Thoracic aorta (tissue), 2 donors: ENCODE data around the gene SH3TC1. TPM values are rescaled to one million over a fixed set of nuclear protein-coding genes. Genes with fewer than 3 reads are reported as not detected.

Experiments used
- ATAC-seq: fragments of 150-250 bp; one replicate; pipeline ENCODE4 v1.8.0; 2017; ENCODE audit warnings: low read depth; ENCODE audit not compliant: insufficient number of reproducible peaks, low FRiP score
- DNase-seq: peaks from one replicate; pipeline ENCODE4 v3.0.0-alpha.2; 2020; ENCODE audit warnings: low spot score
- H3K27ac ChIP-seq, 2 donors: fragments of 200-600 bp; sonication (generic); 1 replicate in 1 of 2; 2 replicates in 1 of 2; pipeline ENCODE4 v1.5.1; 2016; ENCODE audit warnings: mild to moderate bottlenecking in 2 of 2, moderate library complexity in 2 of 2
- H3K27me3 ChIP-seq: fragments of 200-600 bp; sonication (generic); replicated peaks from 2 replicates; pipeline ENCODE4 v1.6.0; 2016; ENCODE audit warnings: mild to moderate bottlenecking; ENCODE audit not compliant: insufficient read depth
- H3K36me3 ChIP-seq: fragments of 200-600 bp; sonication (generic); one replicate; pipeline ENCODE4 v1.5.1; 2016
- H3K4me1 ChIP-seq, 2 donors: fragments of 200-600 bp; sonication (generic); 1 replicate in 1 of 2; 2 replicates in 1 of 2; pipeline versions ENCODE4 v1.5.1 to v1.6.0; 2016; ENCODE audit warnings: low read depth in 2 of 2, mild to moderate bottlenecking in 1 of 2; ENCODE audit not compliant: control insufficient read depth in 1 of 2
- H3K4me3 ChIP-seq: fragments of 200-600 bp; sonication (generic); 2 replicates; pipeline ENCODE4 v1.5.1; 2016; ENCODE audit warnings: mild to moderate bottlenecking
- H3K9me3 ChIP-seq: fragments of 200-600 bp; sonication (generic); 2 replicates; pipeline ENCODE4 v1.5.1; 2016
- total RNA-seq, 2 donors: library from RNA; depleted of rRNA; stranded (reverse); fragments of >200 nt; gene quantifications; one replicate each; pipeline versions ENCODE4 v1.1.0 to v1.2.3, GENCODE V29; 2016
- TF ChIP-seq, protein P1 (sequence below): fragments of 200-600 bp; sonication (generic); IDR thresholded peaks from one replicate; pipeline ENCODE4 v1.5.1; 2019; ENCODE audit warnings: antibody characterized with exemption

SH3TC1 gene
- total RNA-seq, 2 donors from 2014 or later: 63.2 to 68.6 TPM

DNA sequence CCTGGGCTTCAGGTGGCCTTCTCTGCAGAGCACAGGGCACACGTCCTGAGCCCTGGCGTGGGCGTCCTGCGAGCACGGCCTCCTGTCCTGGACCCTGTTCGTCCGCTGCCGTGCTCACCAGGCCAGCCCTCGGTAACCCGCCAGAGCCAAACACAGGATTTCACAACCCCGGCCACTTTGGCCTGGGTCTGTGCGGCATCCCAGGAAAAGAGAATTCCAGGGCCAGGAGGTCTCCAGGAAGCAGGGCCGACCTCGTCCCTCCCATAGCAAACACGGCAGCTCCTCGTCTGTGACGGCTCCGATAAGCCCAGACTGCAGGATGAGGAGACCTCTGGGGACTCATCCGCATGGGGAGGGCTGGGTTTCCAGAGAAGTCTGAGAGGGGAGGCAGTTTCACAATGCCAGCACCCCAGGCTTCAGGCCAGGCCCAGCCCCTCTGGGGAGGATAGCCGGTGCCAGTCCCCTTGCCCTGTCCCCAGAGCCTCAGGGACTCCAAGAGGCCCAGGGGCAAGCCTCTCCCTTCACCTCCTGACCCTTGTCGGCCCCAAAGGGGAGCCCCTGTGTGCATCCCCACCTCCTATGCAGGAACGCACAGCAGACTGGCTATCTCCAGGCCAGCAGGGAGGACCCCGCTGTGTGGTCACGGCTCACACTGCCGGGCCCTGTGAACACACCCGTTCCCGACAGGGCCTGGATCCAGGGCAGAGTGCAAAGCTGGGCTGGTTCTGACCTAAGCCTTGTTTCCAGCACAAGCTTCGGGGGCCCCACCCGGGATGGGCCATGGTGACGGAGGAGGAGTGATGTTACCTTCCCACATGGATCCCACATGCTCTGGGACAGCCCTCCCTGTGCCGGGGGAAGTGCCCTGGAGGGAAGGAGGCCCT, 48.2 kb downstream of the SH3TC1 start:
- no peak for DNase-seq
- no peak for ATAC-seq
- H3K4me1 ChIP-seq: peaks cover 3 to 10% of the 10 kb centered on the region in 2 donors
- no peaks in the 10 kb centered on the region for H3K27me3 ChIP-seq
- H3K36me3 ChIP-seq: no peaks in the 10 kb centered on the region
- no peak overlapping the region for H3K4me3 ChIP-seq
- no peaks in the 10 kb centered on the region for H3K9me3 ChIP-seq
- TF ChIP-seq, protein P1, sequence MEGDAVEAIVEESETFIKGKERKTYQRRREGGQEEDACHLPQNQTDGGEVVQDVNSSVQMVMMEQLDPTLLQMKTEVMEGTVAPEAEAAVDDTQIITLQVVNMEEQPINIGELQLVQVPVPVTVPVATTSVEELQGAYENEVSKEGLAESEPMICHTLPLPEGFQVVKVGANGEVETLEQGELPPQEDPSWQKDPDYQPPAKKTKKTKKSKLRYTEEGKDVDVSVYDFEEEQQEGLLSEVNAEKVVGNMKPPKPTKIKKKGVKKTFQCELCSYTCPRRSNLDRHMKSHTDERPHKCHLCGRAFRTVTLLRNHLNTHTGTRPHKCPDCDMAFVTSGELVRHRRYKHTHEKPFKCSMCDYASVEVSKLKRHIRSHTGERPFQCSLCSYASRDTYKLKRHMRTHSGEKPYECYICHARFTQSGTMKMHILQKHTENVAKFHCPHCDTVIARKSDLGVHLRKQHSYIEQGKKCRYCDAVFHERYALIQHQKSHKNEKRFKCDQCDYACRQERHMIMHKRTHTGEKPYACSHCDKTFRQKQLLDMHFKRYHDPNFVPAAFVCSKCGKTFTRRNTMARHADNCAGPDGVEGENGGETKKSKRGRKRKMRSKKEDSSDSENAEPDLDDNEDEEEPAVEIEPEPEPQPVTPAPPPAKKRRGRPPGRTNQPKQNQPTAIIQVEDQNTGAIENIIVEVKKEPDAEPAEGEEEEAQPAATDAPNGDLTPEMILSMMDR: no peak
- no peak overlapping the region for H3K27ac ChIP-seq

- Histone ChIP-seq H3K27ac (no peak overlapping the region), H3K9me3 (no peaks in the 10 kb centered on the region), H3K4me3 (no peak overlapping the region), H3K36me3 (no peaks in the 10 kb centered on the region), H3K27me3 (no peaks in the 10 kb centered on the region), H3K4me1 (peaks cover 0 to 1% of the 10 kb centered on the region in 2 donors)
- TF ChIP-seq, protein P1: no peak
- DNase-seq: no peak
- ATAC-seq: no peak
These were observed 49.0 kb downstream of the SH3TC1 start for GRCh38 chr4:8248091-8248490.

- ATAC-seq (no peak), DNase-seq (no peak)
- TF ChIP-seq, protein P1: no peak
These were observed 51.1 kb downstream of the SH3TC1 start for GRCh38 chr4:8250227-8250626.

GRCh38 chr4:8250637-8251036, 51.5 kb downstream of the SH3TC1 start:
- Histone ChIP-seq H3K36me3 (no peaks in the 10 kb centered on the region), H3K27ac (no peak overlapping the region), H3K4me3 (no peak overlapping the region), H3K4me1 (no peaks in the 10 kb centered on the region), H3K27me3 (no peaks in the 10 kb centered on the region), H3K9me3 (no peaks in the 10 kb centered on the region)
- TF ChIP-seq, protein P1: no peak
- ATAC-seq (no peak), DNase-seq (no peak)

More at GRCh38 chr4:8250227-8250626, 51.1 kb downstream of the SH3TC1 start:
- Histone ChIP-seq H3K9me3 (no peaks in the 10 kb centered on the region), H3K4me1 (no peaks in the 10 kb centered on the region), H3K4me3 (no peak overlapping the region), H3K27ac (no peak overlapping the region), H3K36me3 (no peaks in the 10 kb centered on the region), H3K27me3 (no peaks in the 10 kb centered on the region)

DNA sequence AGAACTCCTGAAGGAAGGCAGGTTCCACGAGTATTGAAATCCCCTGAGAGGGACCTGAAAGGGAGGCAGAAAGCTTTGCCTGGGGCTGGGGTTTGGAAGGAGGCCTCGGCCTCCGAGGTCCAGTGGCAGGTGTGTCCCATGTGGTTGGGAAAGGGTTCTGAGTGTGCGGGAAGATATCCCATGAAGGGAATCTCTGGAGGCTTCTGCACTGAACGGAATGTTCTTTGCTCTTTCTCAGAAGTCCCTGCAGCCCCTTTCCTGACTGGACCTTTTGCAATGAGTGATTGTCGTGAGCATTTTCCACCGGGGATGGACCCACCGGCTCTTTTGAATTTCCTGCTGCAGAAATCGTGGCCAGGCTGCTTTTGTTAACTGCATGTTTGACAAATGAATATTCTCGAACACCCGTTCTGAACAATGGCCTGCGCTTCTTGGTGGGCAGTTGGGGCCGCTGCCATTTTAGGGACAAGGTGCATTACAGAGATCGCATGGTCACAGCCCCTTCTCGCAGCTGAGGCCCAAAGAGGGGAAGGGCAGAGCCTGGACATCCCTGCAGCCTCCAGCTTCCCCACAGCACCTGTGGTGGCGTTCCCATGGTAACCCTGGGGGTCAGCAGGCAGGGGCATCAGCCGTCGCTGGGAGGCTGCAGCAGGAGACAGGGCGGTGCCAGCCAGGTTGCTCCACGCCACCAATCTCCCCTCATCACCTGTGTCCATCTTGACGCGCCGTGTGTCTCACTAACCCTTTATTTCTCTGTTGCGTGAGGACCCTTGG, 52.2 kb downstream of the SH3TC1 start:
- H3K9me3 ChIP-seq: no peaks in the 10 kb centered on the region
- no peak overlapping the region for H3K27ac ChIP-seq
- no peaks in the 10 kb centered on the region for H3K36me3 ChIP-seq
- ATAC-seq (no peak), DNase-seq (no peak)
- H3K4me3 ChIP-seq: no peak overlapping the region
- H3K27me3 ChIP-seq: no peaks in the 10 kb centered on the region
- no peaks in the 10 kb centered on the region for H3K4me1 ChIP-seq
- TF ChIP-seq, protein P1: no peak
